ENCODE results near the gene CDKN1C. TPM values are rescaled to one million over a fixed set of nuclear protein-coding genes. Genes with fewer than 3 reads are reported as not detected.
A peak's percentile ranks its signal among the peaks of the same experiment; 100 is the strongest.

Gene CDKN1C
- total and polyA plus RNA-seq, 2 of the 8 experiments (the other 6 are each of a cell fraction or from before 2014, with no cell fraction given): 12.8 to 14.1 TPM

DNA sequence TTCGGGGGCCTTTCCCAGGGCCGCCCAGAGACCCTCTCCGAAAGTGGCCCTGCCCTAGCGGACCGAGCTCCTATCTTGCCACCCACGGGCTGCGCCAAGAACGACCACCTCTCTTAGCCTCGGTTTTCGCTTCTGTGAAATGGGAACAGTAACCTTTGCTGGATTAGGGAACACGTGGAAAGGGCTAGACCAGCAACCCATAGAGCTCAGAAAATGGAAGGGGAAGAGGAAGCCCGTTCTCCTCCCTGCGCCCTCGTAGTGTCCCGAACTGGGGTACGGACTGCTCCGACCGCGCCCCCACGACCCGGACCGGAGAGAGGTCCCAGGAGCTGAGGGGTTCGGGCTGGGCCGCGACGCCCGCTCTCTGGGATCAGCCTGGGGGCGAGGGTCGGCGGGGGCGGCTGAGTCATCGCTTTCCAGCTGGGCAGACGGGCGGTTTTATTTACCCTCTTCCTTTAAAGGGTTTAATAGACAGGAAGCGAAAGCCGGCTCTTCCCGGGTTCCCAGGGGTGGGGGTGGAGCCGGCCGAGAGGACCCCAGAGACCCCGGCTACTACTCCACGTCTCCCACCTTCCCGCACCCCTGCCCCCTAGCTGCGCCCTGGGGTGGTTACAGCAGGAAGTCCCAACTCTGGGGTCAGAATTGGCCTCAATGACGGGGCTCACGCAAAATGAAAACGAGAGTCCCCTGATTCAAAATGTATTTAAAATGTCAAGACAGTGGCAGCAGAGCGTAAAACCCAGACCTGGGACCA is 44.6 kb upstream of the CDKN1C start (continued):
- peak; percentile 23 for TF ChIP-seq RNF2 (IDR thresholded peaks at IDR 0.05; ENCODE audit: borderline replicate concordance, low read depth, low read length, missing control alignments, poor library complexity, severe bottlenecking)
- TF ChIP-seq RAD21 (IDR thresholded peaks at IDR 0.05 in 1 of 2, conservative IDR thresholded peaks at IDR 0.05 in 1 of 2; ENCODE audit: low read depth in 2 of 2, low read length in 2 of 2): no peak
- no peak for TF ChIP-seq CREB1 (IDR thresholded peaks at IDR 0.05)
- TF ChIP-seq POU5F1 (IDR thresholded peaks at IDR 0.05; ENCODE audit: low read depth, low read length): no peak
- TF ChIP-seq CTBP2 (IDR thresholded peaks at IDR 0.05; ENCODE audit: borderline replicate concordance, insufficient read depth, insufficient read length, low read length): no peak
- TF ChIP-seq, protein P1, sequence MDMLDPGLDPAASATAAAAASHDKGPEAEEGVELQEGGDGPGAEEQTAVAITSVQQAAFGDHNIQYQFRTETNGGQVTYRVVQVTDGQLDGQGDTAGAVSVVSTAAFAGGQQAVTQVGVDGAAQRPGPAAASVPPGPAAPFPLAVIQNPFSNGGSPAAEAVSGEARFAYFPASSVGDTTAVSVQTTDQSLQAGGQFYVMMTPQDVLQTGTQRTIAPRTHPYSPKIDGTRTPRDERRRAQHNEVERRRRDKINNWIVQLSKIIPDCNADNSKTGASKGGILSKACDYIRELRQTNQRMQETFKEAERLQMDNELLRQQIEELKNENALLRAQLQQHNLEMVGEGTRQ (IDR thresholded peaks at IDR 0.05; ENCODE audit: low read length): no peak
- no peak for TF ChIP-seq CHD2 (IDR thresholded peaks at IDR 0.05; ENCODE audit: low read length)
- TF ChIP-seq, protein P2, sequence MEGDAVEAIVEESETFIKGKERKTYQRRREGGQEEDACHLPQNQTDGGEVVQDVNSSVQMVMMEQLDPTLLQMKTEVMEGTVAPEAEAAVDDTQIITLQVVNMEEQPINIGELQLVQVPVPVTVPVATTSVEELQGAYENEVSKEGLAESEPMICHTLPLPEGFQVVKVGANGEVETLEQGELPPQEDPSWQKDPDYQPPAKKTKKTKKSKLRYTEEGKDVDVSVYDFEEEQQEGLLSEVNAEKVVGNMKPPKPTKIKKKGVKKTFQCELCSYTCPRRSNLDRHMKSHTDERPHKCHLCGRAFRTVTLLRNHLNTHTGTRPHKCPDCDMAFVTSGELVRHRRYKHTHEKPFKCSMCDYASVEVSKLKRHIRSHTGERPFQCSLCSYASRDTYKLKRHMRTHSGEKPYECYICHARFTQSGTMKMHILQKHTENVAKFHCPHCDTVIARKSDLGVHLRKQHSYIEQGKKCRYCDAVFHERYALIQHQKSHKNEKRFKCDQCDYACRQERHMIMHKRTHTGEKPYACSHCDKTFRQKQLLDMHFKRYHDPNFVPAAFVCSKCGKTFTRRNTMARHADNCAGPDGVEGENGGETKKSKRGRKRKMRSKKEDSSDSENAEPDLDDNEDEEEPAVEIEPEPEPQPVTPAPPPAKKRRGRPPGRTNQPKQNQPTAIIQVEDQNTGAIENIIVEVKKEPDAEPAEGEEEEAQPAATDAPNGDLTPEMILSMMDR (IDR thresholded peaks at IDR 0.05; ENCODE audit: control extremely low read depth in 1 of 3, insufficient read depth in 1 of 3, low read depth in 1 of 3, low read length in 3 of 3): peak in 1 of 3 experiments; percentile 20; a peak in 1 of 4 replicates
- TF ChIP-seq SIX5 (IDR thresholded peaks at IDR 0.05; ENCODE audit: low read depth, low read length): no peak
- no peak for TF ChIP-seq RBBP5 (IDR thresholded peaks at IDR 0.05; ENCODE audit: borderline replicate concordance, low read depth, low read length)
- TF ChIP-seq TAF1 (IDR thresholded peaks at IDR 0.05; ENCODE audit: low read depth, low read length): 0 out of 2 replicates have a peak, but pooled peaks have one; percentile 11
- no peak for TF ChIP-seq CBX5 (IDR thresholded peaks at IDR 0.05; ENCODE audit: low read depth, low read length)
- TF ChIP-seq SP4 (IDR thresholded peaks at IDR 0.05; ENCODE audit: low read length): no peak
- TF ChIP-seq KDM5A (IDR thresholded peaks at IDR 0.05; ENCODE audit: low read length): no peak
- TF ChIP-seq, protein P3, sequence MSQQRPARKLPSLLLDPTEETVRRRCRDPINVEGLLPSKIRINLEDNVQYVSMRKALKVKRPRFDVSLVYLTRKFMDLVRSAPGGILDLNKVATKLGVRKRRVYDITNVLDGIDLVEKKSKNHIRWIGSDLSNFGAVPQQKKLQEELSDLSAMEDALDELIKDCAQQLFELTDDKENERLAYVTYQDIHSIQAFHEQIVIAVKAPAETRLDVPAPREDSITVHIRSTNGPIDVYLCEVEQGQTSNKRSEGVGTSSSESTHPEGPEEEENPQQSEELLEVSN (IDR thresholded peaks at IDR 0.05): peak; percentile 31; the same call in 1 of the 2 replicates
- 0 out of 2 replicates have a peak, but pooled peaks have one; percentile 27 for TF ChIP-seq PHF8 (conservative IDR thresholded peaks at IDR 0.05; ENCODE audit: low read depth, low read length)
- no peak for TF ChIP-seq TCF12 (IDR thresholded peaks at IDR 0.05; ENCODE audit: low read depth, low read length)
- no peak for TF ChIP-seq EZH2 (IDR thresholded peaks at IDR 0.05; ENCODE audit: low read depth, low read length, severe bottlenecking)
- no peak for TF ChIP-seq GABPA (IDR thresholded peaks at IDR 0.05; ENCODE audit: borderline replicate concordance, insufficient read depth, low read length)

Data from H1 (cell line).